GM12865 (cell line): ENCODE results near the gene MTX1.

Experiments used
- DNase-seq: peaks from one replicate; pipeline ENCODE4 v3.0.0; 2010; ENCODE audit warnings: low read depth
- H3K4me3 ChIP-seq: 2 replicates; pipeline ENCODE4 v1.5.1; 2011; ENCODE audit warnings: mild to moderate bottlenecking, low read depth, low read length, control low read depth
- CTCF ChIP-seq: IDR thresholded peaks from 2 replicates; pipeline ENCODE4 v1.5.1; 2011; ENCODE audit warnings: low read length, control low read depth, low read depth, inconsistent platforms; ENCODE audit not compliant: insufficient read depth; ENCODE audit errors: missing control alignments

Gene MTX1

GRCh38 chr1:155181371-155182051, 27.0 kb upstream of the MTX1 start:
- no peak for DNase-seq
- TF ChIP-seq CTCF, result no peak
- H3K4me3 ChIP-seq, result no peak overlapping the region

- H3K4me3 ChIP-seq, result no peak overlapping the region
- no peak for DNase-seq
- no peak for TF ChIP-seq CTCF
These were observed 26.4 kb upstream of the MTX1 start for GRCh38 chr1:155182052-155182550.

- H3K4me3 ChIP-seq, result no peak overlapping the region
- no peak for DNase-seq
- no peak for TF ChIP-seq CTCF
These were observed 24.7 kb upstream of the MTX1 start for GRCh38 chr1:155183775-155184221.

GRCh38 chr1:155184351-155184811, 24.1 kb upstream of the MTX1 start:
- DNase-seq, result no peak
- no peak overlapping the region for H3K4me3 ChIP-seq
- TF ChIP-seq CTCF, result no peak

GRCh38 chr1:155184835-155185782, 23.4 kb upstream of the MTX1 start:
- peak; percentile 82 for DNase-seq
- TF ChIP-seq CTCF, result peak; percentile 28
- no peak overlapping the region for H3K4me3 ChIP-seq

- no peak for DNase-seq
- no peak overlapping the region for H3K4me3 ChIP-seq
- no peak for TF ChIP-seq CTCF
These were observed 22.8 kb upstream of the MTX1 start for GRCh38 chr1:155185783-155186066.
